WTC11 (cell line): ENCODE data around the gene CLEC16A. TPM values are rescaled to one million over a fixed set of nuclear protein-coding genes. Genes with fewer than 3 reads are reported as not detected.

Experiments used
- ATAC-seq: fragments of 200-7000 bp; cut with Tn5 transposase; 2 replicates; pipeline ENCODE4 v1.10.0; 2021; ENCODE audit warnings: mild to moderate bottlenecking, moderate library complexity
- CTCF ChIA-PET: fragments of 300-600 bp; sonication (Branson Sonifier 250); formaldehyde crosslinking; loops from one replicate; lab custom pipeline; 2021; ENCODE audit warnings: antibody characterized with exemption; lab: Charles Lee
- POLR2A ChIA-PET: fragments of 350-600 bp; sonication (Branson Sonifier 250); formaldehyde crosslinking; loops from one replicate; lab custom pipeline; 2021; ENCODE audit warnings: antibody characterized with exemption; lab: Charles Lee
- DNase-seq: peaks from one replicate; pipeline ENCODE4 v3.0.0; 2021; ENCODE audit warnings: low spot score
- H3K27ac Mint-ChIP-seq: 2 replicates; pipeline ENCODE4 v1.8.0; 2021; ENCODE audit warnings: mixed read lengths
- H3K27me3 Mint-ChIP-seq: 2 replicates; pipeline ENCODE4 v1.8.0; 2021; ENCODE audit warnings: low read depth, mild to moderate bottlenecking, moderate library complexity, mixed read lengths
- H3K36me3 Mint-ChIP-seq: 2 replicates; pipeline ENCODE4 v1.8.0; 2021; ENCODE audit warnings: mixed read lengths
- H3K4me1 Mint-ChIP-seq: 2 replicates; pipeline ENCODE4 v1.8.0; 2022; ENCODE audit warnings: mixed read lengths
- H3K4me3 Mint-ChIP-seq: 2 replicates; pipeline ENCODE4 v1.8.0; 2021; ENCODE audit warnings: mild to moderate bottlenecking, moderate library complexity, mixed read lengths
- H3K9me3 Mint-ChIP-seq: 2 replicates; pipeline ENCODE4 v1.8.0; 2021; ENCODE audit warnings: mixed read lengths
- CBFB ChIP-seq: sonication (generic); formaldehyde crosslinking; IDR thresholded peaks from 2 replicates; pipeline ENCODE4 v1.8.1; 2022; ENCODE audit warnings: mild to moderate bottlenecking, low read depth, missing genetic modification reagents
- CREB1 ChIP-seq: sonication (generic); formaldehyde crosslinking; IDR thresholded peaks from 2 replicates; pipeline ENCODE4 v1.8.0; 2023; ENCODE audit warnings: mild to moderate bottlenecking, missing genetic modification reagents
- ESRRA ChIP-seq: sonication (generic); formaldehyde crosslinking; IDR thresholded peaks from 2 replicates; pipeline ENCODE4 v1.8.1; 2022; ENCODE audit warnings: mild to moderate bottlenecking, missing genetic modification reagents, borderline replicate concordance
- FOXJ3 ChIP-seq: sonication (generic); formaldehyde crosslinking; IDR thresholded peaks from 2 replicates; pipeline ENCODE4 v1.9.0; 2021; ENCODE audit warnings: missing genetic modification reagents, mild to moderate bottlenecking, borderline replicate concordance
- NR3C1 ChIP-seq: sonication (generic); formaldehyde crosslinking; conservative IDR thresholded peaks from 2 replicates; pipeline ENCODE4 v1.8.1; 2023; ENCODE audit warnings: low read depth, mild to moderate bottlenecking, missing genetic modification reagents
- OVOL2 ChIP-seq: fragments of 250-450 bp; sonication (Bioruptor Pico); IDR thresholded peaks from 2 replicates; pipeline ENCODE4 v1.9.0; 2021; ENCODE audit warnings: mild to moderate bottlenecking, borderline replicate concordance
- RORB ChIP-seq: fragments of 250-450 bp; sonication (Bioruptor Pico); IDR thresholded peaks from 2 replicates; pipeline ENCODE4 v1.9.0; 2021; ENCODE audit warnings: mild to moderate bottlenecking
- TP53 ChIP-seq: sonication (generic); formaldehyde crosslinking; IDR thresholded peaks from 2 replicates; pipeline ENCODE4 v1.8.1; 2023; ENCODE audit warnings: mild to moderate bottlenecking, missing genetic modification reagents
- ZNF121 ChIP-seq: sonication (generic); formaldehyde crosslinking; IDR thresholded peaks from 2 replicates; pipeline ENCODE4 v1.8.0; 2023; ENCODE audit warnings: missing genetic modification reagents
- ZNF232 ChIP-seq: sonication (generic); formaldehyde crosslinking; IDR thresholded peaks from 2 replicates; pipeline ENCODE4 v1.8.0; 2022; ENCODE audit warnings: mild to moderate bottlenecking, missing genetic modification reagents
- total RNA-seq: library from RNA; stranded (reverse); gene quantifications from 3 replicates; pipeline ENCODE4 v1.2.3, GENCODE V29; 2021
- TF ChIP-seq, protein P1 (sequence below): sonication (generic); formaldehyde crosslinking; IDR thresholded peaks from 2 replicates; pipeline ENCODE4 v1.8.1; 2022; ENCODE audit warnings: mild to moderate bottlenecking, moderate library complexity, missing genetic modification reagents
- TF ChIP-seq, protein P2 (sequence below): sonication (generic); formaldehyde crosslinking; IDR thresholded peaks from 2 replicates; pipeline ENCODE4 v1.8.0; 2023; ENCODE audit warnings: mild to moderate bottlenecking, missing genetic modification reagents
- TF ChIP-seq, protein P3 (sequence below): sonication (generic); formaldehyde crosslinking; IDR thresholded peaks from 2 replicates; pipeline ENCODE4 v1.8.0; 2022; ENCODE audit warnings: mild to moderate bottlenecking, missing genetic modification reagents
- TF ChIP-seq, protein P4 (sequence below): fragments of 250-450 bp; sonication (Bioruptor Pico); IDR thresholded peaks from 2 replicates; pipeline ENCODE4 v1.9.0; 2021; ENCODE audit warnings: mild to moderate bottlenecking
- TF ChIP-seq, protein P5 (sequence below): sonication (generic); formaldehyde crosslinking; IDR thresholded peaks from 2 replicates; pipeline ENCODE4 v1.8.1; 2023; ENCODE audit warnings: mild to moderate bottlenecking, missing genetic modification reagents
- TF ChIP-seq, protein P6 (sequence below): sonication (generic); formaldehyde crosslinking; IDR thresholded peaks from 2 replicates; pipeline ENCODE4 v1.8.1; 2022; ENCODE audit warnings: low read depth, mild to moderate bottlenecking, moderate library complexity, missing genetic modification reagents, borderline replicate concordance
- TF ChIP-seq, protein P7 (sequence below): sonication (generic); formaldehyde crosslinking; IDR thresholded peaks from 2 replicates; pipeline ENCODE4 v1.8.0; 2022; ENCODE audit warnings: mild to moderate bottlenecking, missing genetic modification reagents
- TF ChIP-seq, protein P8 (sequence below): sonication (generic); formaldehyde crosslinking; IDR thresholded peaks from 2 replicates; pipeline ENCODE4 v1.8.1; 2022; ENCODE audit warnings: mild to moderate bottlenecking, missing genetic modification reagents, moderate library complexity, borderline replicate concordance

CLEC16A gene
- total RNA-seq, 1 experiment from 2014 or later: 14.4 TPM

DNA sequence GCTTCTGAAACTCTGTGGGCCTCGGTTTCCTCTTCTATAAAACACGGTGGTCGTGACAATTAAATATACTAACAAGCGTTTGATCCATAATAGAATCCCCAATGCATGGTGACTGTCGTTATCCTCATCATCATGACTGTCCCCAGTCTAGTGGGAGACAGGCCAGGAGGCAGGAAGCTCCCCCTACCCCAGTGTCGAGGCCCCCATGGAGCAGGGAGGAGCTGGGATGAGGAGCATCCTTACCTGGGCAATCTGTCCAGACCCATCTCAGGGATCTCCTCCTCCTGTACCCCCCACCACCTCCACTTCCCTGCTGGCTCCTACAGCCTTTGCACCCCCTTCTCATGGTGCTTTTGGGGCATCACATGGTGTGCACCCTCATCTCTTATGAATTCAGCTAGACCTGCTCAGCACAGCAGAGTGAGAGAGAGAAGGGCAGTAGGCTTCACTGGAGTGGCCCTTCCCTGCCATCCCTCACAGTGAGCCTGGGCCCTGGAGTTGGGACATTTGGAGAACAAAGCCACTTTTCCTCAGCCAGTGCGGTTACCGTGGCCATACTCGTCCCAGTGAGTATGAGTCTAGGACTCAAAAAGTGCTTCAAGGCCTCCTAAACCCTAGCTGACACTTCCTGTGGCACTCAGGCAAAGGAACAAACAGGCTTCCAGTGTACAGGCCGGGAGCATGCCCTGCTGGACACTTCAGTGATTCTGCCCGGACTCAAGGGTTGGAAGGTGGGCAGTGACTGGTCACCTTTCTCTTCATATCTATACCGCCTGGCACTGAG lies 148.6 kb downstream of the CLEC16A start (continued):
- TF ChIP-seq, protein P1, sequence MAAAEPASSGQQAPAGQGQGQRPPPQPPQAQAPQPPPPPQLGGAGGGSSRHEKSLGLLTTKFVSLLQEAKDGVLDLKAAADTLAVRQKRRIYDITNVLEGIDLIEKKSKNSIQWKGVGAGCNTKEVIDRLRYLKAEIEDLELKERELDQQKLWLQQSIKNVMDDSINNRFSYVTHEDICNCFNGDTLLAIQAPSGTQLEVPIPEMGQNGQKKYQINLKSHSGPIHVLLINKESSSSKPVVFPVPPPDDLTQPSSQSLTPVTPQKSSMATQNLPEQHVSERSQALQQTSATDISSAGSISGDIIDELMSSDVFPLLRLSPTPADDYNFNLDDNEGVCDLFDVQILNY (CRISPR knock-in tag): no peak
- TF ChIP-seq, protein P2, sequence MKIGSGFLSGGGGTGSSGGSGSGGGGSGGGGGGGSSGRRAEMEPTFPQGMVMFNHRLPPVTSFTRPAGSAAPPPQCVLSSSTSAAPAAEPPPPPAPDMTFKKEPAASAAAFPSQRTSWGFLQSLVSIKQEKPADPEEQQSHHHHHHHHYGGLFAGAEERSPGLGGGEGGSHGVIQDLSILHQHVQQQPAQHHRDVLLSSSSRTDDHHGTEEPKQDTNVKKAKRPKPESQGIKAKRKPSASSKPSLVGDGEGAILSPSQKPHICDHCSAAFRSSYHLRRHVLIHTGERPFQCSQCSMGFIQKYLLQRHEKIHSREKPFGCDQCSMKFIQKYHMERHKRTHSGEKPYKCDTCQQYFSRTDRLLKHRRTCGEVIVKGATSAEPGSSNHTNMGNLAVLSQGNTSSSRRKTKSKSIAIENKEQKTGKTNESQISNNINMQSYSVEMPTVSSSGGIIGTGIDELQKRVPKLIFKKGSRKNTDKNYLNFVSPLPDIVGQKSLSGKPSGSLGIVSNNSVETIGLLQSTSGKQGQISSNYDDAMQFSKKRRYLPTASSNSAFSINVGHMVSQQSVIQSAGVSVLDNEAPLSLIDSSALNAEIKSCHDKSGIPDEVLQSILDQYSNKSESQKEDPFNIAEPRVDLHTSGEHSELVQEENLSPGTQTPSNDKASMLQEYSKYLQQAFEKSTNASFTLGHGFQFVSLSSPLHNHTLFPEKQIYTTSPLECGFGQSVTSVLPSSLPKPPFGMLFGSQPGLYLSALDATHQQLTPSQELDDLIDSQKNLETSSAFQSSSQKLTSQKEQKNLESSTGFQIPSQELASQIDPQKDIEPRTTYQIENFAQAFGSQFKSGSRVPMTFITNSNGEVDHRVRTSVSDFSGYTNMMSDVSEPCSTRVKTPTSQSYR: no peak

DNA sequence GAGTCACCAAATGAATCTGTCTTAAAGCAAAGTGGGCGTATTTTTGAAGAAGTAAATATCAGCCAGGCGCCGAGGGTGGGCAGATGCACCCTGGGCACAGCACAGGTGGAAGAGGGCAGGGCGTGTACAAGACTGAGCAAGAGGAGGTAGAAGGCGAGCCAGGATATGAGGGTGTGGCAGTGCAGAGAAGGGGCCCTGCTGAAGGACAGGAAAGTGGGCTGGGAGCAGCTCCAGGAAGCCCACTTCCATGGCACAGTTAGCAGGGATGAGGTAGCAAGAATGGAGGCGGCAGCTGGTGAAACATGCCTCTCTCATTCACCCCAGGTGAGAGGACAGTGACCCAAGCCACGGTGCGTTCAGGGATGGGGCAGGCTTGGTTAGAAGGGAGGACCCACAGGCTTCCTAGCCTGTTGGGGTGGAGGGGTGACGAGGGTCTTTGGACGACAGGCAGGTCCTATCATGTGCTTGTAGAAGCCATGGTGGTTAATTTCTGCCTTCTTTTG lies 149.3 kb downstream of the CLEC16A start:
- DNase-seq: no peak
- ATAC-seq: no peak
- TF ChIP-seq FOXJ3 (CRISPR knock-in tag) (no peak), RORB (CRISPR knock-in tag) (no peak), ESRRA (no peak)
- TF ChIP-seq, protein P3, sequence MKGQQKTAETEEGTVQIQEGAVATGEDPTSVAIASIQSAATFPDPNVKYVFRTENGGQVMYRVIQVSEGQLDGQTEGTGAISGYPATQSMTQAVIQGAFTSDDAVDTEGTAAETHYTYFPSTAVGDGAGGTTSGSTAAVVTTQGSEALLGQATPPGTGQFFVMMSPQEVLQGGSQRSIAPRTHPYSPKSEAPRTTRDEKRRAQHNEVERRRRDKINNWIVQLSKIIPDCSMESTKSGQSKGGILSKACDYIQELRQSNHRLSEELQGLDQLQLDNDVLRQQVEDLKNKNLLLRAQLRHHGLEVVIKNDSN (CRISPR knock-in tag): no peak
- TF ChIP-seq, protein P4, sequence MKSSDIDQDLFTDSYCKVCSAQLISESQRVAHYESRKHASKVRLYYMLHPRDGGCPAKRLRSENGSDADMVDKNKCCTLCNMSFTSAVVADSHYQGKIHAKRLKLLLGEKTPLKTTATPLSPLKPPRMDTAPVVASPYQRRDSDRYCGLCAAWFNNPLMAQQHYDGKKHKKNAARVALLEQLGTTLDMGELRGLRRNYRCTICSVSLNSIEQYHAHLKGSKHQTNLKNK (CRISPR knock-in tag): no peak
- TF ChIP-seq, all 79 proteins: peak for 0
- H3K27ac Mint-ChIP-seq: no peak overlapping the region
- H3K4me1 Mint-ChIP-seq: peaks cover 2% of the 10 kb centered on the region; the same call in 1 of the 2 replicates
- ChIA-PET POLR2A (no interaction called here), CTCF (interaction anchor here (1.0 kb wide), 2 partner anchors 27 to 293 kb away, joined by 3 read pairs; no protein-coding TSS in a partner anchor)
- H3K27me3 Mint-ChIP-seq: no peaks in the 10 kb centered on the region
- H3K4me3 Mint-ChIP-seq: no peak overlapping the region
- H3K9me3 Mint-ChIP-seq: no peaks in the 10 kb centered on the region
- no peaks in the 10 kb centered on the region for H3K36me3 Mint-ChIP-seq

DNA sequence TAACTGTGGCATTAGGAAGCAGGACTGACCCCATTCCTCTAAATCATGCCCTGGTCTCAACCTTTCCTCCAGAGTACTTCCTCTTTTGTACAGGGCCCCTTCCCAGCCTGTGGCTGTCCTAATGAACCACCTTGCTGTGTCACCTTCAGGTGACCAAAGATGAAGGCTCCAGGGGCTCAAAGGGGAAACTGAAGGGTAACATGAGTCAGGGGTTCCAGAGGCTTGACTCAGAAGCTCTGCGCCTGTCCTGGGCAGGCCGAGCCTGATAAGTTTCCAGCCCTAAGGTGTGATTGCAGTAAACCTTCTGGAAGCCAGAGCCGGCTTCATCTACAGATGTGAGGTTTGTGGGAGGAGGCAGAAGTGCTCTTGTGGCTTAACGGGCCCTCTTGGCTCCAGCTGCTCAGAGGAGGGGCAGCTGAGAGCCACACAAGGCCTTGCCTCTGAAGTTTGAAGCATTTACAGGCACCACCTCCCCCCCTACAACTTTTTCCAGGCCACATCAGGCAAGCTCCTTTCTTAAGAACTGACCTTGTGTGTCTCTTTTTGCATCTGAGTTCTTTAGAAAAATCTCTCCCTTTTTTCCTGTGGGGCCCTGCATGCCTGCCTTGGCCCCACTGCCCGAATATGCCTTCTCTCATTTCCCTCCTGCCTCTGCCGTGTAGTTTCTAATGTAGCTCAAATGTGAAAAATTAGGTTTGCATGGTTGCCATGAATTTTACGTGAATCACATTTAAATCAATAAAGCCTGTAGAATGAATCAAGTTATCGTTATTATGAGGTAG lies 149.9 kb downstream of the CLEC16A start:
- CTCF ChIA-PET: interaction anchor here (0.7 to 1.0 kb wide), 3 partner anchors 26 to 293 kb away, joined by 3 read pairs; no protein-coding TSS in a partner anchor
- H3K27ac Mint-ChIP-seq: no peak overlapping the region
- no peak for ATAC-seq

More for the DNA sequence above, 149.9 kb downstream of the CLEC16A start:
- no peaks in the 10 kb centered on the region for H3K9me3 Mint-ChIP-seq
- H3K36me3 Mint-ChIP-seq: no peaks in the 10 kb centered on the region
- H3K4me1 Mint-ChIP-seq: peaks cover 2% of the 10 kb centered on the region; the same call in 1 of the 2 replicates
- H3K27me3 Mint-ChIP-seq: no peaks in the 10 kb centered on the region
- H3K4me3 Mint-ChIP-seq: no peak overlapping the region
- no peak for DNase-seq
- no peak for TF ChIP-seq ESRRA
- TF ChIP-seq NR3C1 (CRISPR knock-in tag): no peak
- TF ChIP-seq CBFB (CRISPR knock-in tag): no peak
- no peak for TF ChIP-seq TP53
- TF ChIP-seq, protein P5, sequence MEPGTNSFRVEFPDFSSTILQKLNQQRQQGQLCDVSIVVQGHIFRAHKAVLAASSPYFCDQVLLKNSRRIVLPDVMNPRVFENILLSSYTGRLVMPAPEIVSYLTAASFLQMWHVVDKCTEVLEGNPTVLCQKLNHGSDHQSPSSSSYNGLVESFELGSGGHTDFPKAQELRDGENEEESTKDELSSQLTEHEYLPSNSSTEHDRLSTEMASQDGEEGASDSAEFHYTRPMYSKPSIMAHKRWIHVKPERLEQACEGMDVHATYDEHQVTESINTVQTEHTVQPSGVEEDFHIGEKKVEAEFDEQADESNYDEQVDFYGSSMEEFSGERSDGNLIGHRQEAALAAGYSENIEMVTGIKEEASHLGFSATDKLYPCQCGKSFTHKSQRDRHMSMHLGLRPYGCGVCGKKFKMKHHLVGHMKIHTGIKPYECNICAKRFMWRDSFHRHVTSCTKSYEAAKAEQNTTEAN (CRISPR knock-in tag): no peak
- TF ChIP-seq, protein P1 (CRISPR knock-in tag): no peak
- TF ChIP-seq, protein P6, sequence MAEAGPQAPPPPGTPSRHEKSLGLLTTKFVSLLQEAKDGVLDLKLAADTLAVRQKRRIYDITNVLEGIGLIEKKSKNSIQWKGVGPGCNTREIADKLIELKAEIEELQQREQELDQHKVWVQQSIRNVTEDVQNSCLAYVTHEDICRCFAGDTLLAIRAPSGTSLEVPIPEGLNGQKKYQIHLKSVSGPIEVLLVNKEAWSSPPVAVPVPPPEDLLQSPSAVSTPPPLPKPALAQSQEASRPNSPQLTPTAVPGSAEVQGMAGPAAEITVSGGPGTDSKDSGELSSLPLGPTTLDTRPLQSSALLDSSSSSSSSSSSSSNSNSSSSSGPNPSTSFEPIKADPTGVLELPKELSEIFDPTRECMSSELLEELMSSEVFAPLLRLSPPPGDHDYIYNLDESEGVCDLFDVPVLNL: no peak
- TF ChIP-seq, protein P7, sequence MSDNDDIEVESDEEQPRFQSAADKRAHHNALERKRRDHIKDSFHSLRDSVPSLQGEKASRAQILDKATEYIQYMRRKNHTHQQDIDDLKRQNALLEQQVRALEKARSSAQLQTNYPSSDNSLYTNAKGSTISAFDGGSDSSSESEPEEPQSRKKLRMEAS (CRISPR knock-in tag): no peak
- no peak for TF ChIP-seq ZNF121 (CRISPR knock-in tag)
- TF ChIP-seq, protein P8, sequence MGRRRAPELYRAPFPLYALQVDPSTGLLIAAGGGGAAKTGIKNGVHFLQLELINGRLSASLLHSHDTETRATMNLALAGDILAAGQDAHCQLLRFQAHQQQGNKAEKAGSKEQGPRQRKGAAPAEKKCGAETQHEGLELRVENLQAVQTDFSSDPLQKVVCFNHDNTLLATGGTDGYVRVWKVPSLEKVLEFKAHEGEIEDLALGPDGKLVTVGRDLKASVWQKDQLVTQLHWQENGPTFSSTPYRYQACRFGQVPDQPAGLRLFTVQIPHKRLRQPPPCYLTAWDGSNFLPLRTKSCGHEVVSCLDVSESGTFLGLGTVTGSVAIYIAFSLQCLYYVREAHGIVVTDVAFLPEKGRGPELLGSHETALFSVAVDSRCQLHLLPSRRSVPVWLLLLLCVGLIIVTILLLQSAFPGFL (CRISPR knock-in tag): no peak
- no peak for TF ChIP-seq OVOL2 (CRISPR knock-in tag)
- no peak for TF ChIP-seq FOXJ3 (CRISPR knock-in tag)
- no peak for TF ChIP-seq ZNF232
- TF ChIP-seq CREB1: no peak
- POLR2A ChIA-PET: no interaction called here
